Keratinocyte (primary cell): ENCODE results near the gene MAP3K3.

Source experiments
- EZH2 ChIP-seq: IDR thresholded peaks from one replicate; pipeline ENCODE4 v1.6.1; 2012; ENCODE audit warnings: inconsistent platforms, mild to moderate bottlenecking, low read length, moderate library complexity
- TF ChIP-seq, protein P1 (sequence below), 3 experiments: IDR thresholded peaks in 1 of 3; conservative IDR thresholded peaks in 1 of 3; optimal IDR thresholded peaks in 1 of 3; 2 replicates in 2 of 3; 3 replicates in 1 of 3; pipeline versions ENCODE3 to v1.5.1; 2011; ENCODE audit warnings: low read length in 3 of 3, mild to moderate bottlenecking in 3 of 3, moderate library complexity in 2 of 3, control low read depth in 1 of 3, inconsistent platforms in 1 of 3; ENCODE audit not compliant: insufficient read depth in 2 of 3; ENCODE audit errors: extremely low read depth in 1 of 3

DNA sequence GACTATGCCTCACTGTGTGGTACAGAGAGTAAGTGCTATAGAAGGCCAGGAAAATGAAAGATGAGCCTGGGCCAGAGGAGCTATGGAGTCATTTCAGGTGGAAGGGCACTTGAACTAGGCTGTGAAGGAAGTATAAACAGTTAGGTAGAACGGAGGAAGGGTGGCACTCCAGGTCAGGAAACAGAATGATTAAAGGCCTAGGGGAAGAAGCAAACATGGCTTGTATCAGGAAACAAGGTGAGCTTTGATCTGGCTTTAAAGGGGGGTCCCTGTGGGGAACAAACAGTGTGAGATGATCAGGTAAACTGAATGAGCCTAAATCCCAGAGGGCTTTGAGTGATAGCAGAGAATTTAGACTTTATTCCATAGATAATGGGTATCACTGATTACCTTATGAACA, 16.9 kb downstream of the MAP3K3 start:
- TF ChIP-seq, protein P1, sequence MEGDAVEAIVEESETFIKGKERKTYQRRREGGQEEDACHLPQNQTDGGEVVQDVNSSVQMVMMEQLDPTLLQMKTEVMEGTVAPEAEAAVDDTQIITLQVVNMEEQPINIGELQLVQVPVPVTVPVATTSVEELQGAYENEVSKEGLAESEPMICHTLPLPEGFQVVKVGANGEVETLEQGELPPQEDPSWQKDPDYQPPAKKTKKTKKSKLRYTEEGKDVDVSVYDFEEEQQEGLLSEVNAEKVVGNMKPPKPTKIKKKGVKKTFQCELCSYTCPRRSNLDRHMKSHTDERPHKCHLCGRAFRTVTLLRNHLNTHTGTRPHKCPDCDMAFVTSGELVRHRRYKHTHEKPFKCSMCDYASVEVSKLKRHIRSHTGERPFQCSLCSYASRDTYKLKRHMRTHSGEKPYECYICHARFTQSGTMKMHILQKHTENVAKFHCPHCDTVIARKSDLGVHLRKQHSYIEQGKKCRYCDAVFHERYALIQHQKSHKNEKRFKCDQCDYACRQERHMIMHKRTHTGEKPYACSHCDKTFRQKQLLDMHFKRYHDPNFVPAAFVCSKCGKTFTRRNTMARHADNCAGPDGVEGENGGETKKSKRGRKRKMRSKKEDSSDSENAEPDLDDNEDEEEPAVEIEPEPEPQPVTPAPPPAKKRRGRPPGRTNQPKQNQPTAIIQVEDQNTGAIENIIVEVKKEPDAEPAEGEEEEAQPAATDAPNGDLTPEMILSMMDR (optimal IDR thresholded peaks at IDR 0.05 in 1 of 3, IDR thresholded peaks at IDR 0.05 in 1 of 3, conservative IDR thresholded peaks at IDR 0.05 in 1 of 3; ENCODE audit: extremely low read depth in 1 of 3, insufficient read depth in 2 of 3, low read length in 3 of 3): no peak
- no peak for TF ChIP-seq EZH2
